CD4-positive, alpha-beta T cell treated with Interleukin-4 for 4 hours (primary cell): Measurements from ENCODE around the gene KRTAP10-5.
"Not testable (repeated sequence)": the region's sequence is repeated elsewhere in the genome, so short reads cannot be mapped to it uniquely, and the experiment has no call there.

Experiments used
- DNase-seq: peaks from one replicate; pipeline ENCODE4 v3.0.0-alpha.2; 2020

KRTAP10-5 gene, protein sequence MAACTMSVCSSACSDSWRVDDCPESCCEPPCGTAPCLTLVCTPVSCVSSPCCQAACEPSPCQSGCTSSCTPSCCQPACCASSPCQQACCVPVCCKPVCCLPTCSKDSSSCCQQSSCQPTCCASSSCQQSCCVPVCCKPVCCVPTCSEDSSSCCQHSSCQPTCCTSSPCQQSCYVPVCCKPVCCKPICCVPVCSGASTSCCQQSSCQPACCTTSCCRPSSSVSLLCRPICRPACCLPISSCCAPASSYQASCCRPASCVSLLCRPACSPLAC

DNA sequence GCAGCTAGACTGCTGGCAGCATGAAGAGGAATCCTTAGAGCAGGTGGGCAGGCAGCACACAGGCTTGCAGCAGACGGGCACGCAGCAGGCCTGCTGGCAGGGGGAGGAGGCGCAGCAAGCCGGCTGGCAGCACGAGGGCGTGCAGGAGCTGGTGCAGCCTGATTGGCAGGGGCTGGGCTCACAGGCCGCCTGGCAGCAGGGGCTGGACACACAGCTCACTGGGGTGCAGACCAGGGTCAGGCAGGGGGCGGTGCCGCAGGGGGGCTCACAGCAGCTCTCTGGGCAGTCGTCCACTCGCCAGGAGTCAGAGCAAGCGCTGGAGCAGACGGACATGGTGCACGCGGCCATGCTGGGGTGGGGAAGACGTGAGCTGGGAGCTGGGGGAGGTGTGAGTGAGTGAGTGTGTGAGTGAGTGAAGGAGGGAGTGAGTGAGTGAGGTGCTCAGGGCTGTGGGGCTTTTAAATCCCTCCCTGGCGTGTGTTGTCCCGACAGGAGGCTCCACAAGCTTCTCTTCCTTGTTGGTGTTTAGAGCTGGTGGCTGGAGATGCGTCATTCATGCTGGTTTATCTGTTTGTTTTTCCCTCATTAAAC lies at the start of gene KRTAP10-5:
TSS of gene KRTAP10-5 (minus strand) at position 374 of the 591 bp plus-strand sequence. CDS start at position 348, 26 bp downstream.
- DNase-seq = not testable (repeated sequence)

DNA sequence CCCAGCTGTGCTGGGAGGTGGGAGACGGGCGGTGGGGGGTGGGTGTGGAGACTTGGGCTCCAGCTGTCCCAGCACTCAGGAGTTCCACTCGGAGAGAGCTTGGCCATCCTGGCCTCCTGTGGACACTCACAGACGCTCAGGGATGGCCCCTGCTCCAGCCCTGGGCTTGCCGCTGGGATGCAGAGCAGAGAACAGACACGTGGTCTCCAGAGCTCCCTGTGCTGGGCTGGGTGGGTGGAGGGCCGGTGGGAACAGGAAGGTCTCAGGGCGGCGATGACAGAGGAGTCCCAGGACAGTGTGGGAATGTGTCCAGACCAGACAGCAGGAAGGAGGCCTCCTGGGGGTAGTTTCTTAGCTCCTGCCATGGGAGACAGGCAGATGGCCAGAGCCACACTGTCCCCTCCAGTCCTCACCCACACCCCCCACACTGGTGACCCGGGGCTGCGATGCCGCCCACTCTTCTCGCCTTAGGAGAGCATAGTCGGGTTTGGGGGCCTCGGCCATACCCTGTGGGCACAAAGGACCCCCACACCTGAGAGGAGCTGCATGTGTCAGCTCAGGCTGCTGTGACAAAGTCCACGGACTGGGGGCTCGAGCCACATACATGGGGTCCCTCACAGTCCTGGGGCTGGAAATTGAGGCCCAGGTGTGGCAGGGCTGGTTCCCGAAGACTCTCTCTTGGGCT lies 48.4 kb upstream of the KRTAP10-5 start:
- no peak for DNase-seq

DNA sequence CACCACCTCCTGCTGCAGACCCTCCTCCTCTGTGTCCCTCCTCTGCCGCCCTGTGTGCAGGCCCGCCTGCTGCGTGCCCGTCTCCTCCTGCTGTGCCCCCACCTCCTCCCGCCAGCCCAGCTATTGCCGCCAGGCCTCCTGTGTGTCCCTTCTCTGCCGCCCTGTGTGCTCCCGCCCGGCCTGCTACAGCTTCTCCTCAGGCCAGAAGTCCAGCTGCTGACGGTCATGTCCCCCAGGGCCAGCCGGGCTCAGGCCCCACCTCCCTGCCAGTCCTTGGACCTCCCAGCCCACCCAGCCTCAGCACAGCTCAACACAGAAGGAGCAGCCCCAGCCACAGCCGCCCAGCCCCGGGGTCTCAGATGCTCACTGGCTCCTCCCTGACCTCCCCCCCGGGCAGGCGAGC lies 47.4 kb upstream of the KRTAP10-5 start:
- DNase-seq = not testable (repeated sequence)

DNA sequence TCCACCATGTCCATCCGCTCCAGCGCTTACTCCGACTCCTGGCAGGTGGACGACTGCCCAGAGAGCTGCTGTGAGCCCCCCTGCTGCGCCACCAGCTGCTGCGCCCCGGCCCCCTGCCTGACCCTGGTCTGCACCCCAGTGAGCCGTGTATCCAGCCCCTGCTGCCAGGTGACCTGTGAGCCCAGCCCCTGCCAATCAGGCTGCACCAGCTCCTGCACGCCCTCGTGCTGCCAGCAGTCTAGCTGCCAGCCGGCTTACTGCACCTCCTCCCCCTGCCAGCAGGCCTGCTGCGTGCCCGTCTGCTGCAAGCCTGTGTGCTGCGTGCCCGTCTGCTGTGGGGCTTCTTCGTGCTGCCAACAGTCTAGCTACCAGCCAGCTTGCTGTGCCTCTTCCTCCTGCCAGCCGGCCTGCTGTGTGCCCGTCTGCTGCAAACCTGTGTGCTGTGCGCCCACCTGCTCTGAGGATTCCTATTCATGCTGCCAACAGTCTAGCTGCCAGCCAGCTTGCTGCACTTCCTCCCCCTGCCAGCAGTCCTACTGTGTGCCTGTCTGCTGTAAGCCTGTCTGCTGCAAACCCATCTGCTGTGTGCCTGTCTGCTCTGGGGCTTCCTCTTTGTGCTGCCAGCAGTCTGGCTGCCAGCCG lies 46.9 kb upstream of the KRTAP10-5 start:
- not testable (repeated sequence) for DNase-seq

DNA sequence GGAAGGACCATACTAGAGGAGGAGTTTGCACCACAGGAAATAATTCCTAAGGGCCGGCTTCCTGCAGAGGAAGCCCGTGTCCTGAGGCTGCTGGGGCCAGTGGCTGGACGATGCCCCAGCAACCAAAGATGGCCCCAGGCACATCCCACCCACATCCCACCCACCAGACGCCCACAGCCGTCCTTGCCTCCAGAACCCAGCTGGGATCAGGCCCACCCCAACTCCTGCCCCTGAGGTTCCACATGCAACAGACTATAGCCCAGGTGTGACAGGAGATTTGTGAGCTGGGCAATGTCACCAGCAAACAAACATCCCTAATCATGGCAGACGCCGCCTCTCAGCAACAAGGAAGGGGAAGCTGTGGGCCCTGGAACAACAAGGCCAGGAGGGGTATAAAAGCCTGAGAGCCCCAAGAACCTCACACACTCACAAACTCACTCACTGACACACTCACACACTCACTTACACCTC lies 46.3 kb upstream of the KRTAP10-5 start, which contains the start of gene KRTAP10-9:
TSS of gene KRTAP10-9 (plus strand) at position 421 of the 471 bp plus-strand sequence. CDS start 79 bp downstream, outside the sequence.
- no peak for DNase-seq

DNA sequence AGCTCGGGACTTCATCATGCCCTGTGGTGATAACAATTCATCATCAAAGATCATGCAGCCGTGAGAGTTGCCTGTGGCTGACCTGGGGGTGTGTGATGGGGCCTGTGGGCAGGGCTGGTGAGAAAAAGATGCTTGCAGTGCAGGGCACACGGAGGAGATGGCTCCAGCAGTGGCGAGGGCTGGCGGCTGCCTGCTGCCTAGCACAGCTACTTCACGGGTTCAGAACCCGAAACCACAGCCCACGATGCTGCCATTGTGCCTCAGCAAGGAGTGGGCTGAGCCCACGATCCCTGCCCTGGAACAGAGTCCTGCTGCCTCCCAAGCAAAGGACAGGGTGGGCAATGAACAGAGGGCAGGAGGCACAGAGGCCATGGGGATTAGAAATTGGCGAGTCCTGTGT lies 45.9 kb upstream of the KRTAP10-5 start:
- peak; percentile 30 for DNase-seq

DNA sequence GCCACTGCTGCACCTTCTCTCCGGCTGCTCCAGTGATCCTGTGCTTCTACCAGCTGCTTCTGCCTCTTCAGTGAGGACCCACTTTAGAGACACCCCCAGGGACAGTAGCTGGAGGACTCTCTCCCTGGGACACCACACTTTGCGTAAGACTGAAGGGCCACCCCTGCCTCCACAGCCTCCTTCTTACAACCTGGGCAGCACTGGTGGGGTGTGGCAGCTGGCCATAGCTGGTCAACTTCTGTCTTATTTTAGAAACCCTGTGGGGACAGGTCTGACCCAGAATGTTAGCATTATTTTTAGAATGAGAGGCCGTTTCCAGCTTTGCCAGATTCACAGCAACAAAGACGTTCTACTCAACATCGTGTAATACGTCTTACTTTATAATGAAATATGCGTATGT lies 45.4 kb upstream of the KRTAP10-5 start:
- DNase-seq = no peak

DNA sequence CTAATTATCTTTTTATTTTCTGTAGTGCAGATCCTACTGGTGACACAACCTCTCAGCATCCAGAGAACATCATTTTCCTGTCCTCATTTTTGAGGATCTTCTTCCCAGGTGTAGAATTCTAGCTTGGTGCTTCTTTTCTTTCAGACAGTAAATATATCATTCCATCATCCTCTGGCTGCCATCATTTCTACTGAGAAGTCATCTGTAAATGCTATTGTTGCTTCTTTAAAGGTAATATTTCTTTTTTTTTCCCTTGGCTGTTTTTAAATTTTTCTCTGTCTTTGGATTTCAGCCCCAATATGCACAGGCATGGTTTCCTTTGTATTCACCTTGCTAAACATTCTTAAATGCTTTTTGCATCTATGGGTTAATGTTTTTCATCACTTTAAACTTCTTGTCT lies 43.2 kb upstream of the KRTAP10-5 start:
- no peak for DNase-seq

DNA sequence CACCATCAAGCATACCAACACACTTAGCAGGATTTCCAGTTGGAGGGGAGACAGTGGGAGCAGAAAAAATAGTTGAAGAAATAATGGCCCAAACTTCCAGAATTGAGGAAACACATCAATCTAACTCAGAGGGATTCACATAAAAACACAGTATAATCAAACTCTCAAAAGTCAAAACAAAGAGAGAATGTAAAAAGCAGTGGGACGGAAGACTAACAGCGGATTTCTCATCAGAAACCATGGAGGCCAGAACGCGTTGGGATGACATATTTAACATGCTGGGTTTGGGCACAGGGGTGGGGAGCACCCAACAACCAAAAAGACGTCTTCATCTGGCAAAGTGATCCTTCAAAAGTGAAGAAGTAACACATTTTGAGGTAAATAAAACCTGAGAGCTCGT lies 39.5 kb upstream of the KRTAP10-5 start:
- DNase-seq = no peak

DNA sequence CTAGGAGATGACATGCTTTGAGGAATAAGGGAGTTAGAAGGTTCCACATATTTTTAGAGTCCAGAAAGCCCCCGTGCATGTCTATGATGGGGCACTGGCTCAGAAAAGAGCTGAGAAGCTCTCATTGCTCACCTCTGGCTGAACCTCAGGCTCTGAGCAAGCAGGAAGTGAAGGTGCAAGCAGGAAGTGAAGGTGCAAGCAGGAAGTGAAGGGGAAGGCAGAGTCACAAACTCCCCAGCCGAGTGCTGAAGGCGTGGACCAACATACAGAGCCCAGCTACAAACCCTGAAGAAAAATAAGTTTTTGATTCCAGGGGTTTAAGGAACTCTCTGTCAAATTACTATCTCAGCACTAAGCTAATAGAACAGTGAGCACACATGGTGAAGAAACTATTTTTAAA lies 38.5 kb upstream of the KRTAP10-5 start:
- DNase-seq = peak; percentile 78

DNA sequence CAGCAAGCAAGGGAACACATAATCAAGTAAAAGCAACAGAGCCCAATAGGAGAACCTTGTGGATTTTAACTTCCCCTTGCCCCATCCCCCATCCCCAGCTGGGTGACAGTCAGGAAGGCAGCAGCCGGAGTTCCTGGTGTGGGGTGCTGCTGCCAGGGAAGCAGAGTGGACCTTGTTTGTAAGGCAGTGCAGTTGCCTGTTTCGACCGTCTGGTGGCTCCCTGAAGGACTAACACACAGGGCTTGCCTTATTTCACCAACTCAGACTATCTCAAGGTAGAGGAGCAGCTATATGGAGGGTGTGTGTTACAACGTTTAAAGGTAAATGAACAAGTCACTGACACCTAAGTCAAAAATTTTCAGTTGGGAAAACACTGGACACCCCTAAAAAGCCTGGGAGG lies 38.1 kb upstream of the KRTAP10-5 start:
- no peak for DNase-seq

DNA sequence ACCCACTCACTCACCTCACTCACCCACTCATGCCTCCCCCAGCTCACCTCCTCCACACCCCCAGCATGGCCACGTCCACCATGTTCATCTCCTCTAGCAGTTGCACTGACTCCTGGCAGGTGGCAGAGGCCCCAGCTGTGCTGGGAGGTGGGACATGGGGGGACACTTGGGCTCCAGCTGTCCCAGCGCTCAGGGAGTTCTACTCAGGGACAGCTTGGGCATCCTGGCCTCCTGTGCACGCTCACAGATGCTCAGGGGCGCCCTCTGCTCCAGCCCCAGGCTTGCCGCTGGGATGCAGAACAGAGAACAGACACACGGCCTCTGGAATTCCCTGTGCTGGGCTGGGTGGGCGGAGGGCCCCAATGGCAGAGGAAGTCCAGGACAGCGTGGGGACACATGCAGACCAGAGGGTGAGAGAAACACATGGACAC lies 36.7 kb upstream of the KRTAP10-5 start:
- DNase-seq = no peak

DNA sequence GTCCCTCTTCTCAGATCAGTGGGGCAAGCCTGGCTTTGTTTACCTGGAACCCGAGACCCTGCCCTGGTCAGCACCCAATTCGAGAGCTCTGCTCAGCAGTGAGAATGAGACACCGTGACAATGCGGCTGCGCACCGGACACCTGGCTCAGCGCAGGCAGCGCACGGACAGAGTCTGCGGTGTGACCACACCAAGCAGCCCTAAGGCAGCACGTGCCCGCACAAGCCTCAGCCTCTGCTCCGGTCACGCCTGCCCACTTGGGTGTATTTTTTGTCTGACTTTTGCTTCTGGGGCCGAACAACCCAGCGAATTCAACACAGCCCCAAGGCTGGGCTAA lies 36.2 kb upstream of the KRTAP10-5 start:
- DNase-seq = no peak

DNA sequence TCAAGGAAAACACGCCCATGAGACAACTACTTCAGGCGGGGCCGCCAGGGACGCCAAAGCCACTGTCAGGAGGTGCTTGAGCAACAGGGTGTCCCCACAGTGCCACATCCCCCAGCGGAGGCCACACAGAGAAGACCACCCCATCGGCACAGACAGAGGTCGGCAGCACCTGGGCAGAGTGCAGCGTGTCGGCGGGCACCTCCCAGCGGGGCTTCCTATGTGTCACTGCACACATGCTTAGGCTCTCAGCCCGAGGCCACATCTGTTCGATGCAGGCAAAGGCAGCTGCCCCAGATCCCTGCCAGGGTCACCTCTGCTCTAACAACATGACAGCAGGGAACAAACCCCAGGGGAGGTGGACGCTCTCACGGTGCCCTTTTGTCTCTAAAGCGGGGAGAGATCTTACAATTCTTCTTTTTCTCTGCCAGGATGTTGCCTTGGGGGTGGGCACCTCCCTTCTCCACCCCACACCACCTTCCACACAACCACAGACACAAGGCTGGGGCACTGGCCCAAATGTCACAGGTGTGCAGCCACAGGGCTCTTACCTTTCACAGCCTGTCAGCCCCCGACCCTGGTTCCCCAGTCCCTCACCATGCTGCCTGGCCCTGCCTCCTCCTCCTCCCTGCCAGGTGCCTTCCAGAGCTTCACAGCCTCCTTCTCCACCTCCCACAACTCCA lies 35.6 kb upstream of the KRTAP10-5 start:
- DNase-seq = no peak

DNA sequence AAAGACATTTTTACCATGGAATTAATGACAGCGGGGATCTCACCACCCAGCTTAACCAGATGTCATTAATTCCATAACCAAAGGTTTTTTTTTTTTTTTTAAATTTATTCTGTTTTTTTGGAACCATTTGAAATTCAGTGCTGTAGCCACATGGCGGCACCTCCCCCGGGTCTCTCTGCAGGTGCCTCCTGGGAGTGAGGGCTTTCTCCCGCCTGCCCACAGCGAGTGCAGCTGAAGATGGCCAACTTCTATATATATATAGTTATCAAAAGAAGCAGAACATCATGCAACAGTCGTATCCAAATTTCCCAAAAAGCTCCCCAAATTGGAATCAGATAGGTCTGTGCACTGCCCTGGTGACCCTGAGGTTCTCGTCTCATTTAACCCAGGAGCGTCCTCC lies 35.1 kb upstream of the KRTAP10-5 start:
- no peak for DNase-seq

DNA sequence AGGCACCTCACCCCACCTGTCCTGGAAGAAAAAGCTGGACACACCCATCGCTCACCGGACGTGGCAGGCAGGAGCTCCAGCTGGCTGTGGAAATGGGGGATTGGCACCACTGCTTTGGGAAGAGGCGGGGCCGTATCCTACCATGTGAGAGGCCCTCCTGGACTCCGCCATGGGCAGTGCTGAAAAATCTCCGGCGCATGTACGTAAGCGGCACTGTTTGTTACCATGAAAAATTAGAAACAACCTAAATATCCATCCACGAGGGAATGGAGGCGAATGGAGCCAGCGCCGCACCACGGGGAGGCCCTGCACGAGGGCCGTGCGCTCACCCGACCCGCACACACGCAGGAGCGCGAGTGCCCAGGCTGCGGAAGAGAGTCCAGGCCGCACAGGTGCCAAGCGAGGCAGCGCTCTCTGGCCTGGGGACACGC lies 34.6 kb upstream of the KRTAP10-5 start:
- no peak for DNase-seq

DNA sequence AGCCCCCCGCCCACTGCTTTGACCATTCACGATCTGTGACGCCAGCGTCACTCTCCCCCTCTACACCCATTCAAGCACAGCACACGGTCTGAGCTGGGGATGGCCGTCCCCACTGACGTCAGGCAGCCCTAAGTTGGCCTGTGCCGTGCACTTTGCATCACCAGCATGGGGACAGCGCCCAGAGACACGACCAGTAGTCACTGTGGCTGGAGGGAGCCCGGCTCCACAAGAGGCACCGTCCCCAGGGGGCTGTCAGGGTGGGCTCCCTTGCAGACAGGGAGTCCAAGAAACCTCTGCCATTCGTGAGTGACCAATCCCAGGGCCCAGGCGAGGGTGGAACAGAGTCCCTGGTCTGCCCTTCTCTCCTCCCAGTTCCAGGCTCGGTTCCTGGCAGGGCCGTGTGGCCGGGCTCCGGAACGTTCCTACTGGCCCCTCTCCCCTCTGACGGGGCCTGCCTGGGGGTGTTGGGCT lies 33.8 kb upstream of the KRTAP10-5 start:
- no peak for DNase-seq

DNA sequence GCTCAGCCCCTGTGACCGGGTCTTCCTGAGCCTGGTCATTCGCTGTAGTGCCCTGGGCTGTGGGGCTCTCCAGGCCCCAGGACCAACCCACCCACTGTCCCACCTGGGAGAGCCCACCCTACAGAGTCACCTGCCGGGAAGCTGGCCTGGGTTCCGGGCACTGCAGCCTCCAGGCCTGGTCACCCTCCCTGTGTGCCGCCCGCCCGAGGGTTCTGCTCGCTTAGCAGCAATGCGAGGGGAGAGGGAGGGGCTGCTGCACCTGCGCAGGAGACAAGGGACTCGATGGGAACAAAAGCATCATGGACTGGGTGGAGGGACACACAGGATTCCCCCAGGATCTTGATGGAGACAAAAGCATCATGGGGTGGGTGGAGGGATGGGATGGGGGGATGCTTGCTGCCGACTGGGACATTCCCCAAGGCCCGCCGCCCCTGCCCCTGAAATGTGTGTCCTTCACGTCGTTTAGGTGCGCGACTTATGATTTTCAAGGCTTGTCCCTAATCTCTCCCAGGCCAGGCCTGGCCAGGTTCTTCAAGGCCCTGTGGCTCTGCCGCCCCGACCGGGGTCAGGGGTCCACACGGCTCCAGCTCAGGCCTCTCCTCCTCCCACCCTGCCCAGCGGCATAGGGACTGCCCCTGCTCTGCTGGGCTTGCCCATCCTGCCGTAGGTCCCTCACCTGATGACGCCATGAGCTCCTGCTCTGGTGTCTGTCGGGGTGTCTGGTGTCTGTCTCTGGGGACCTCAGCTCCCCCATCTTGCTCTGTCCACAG lies 33.2 kb upstream of the KRTAP10-5 start:
- no peak for DNase-seq

DNA sequence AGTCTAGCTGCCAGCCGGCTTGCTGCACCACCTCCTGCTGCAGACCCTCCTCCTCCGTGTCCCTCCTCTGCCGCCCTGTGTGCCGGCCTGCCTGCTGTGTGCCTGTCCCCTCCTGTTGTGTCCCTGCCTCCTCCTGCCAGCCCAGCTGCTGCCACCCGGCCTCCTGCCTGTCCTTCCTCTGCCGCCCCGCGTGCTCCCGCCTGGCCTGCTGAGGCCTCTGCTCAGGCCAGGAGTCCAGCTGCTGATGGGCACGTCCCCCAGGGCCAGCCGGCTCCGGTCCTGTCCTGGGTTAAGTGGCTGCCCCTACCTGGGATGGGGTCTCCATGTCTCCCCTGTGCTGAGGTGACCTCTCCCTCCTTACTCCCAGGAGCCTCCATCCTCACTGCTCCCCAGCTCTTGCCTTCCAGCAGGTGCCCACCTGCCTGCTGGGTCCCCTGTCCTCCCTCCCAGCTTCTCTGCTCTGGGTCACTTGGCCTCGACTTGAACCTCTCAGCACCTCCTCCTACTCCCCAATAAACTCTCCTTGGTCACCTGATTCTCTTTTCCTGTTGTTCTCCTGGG lies 32.3 kb upstream of the KRTAP10-5 start:
- DNase-seq = no peak

DNA sequence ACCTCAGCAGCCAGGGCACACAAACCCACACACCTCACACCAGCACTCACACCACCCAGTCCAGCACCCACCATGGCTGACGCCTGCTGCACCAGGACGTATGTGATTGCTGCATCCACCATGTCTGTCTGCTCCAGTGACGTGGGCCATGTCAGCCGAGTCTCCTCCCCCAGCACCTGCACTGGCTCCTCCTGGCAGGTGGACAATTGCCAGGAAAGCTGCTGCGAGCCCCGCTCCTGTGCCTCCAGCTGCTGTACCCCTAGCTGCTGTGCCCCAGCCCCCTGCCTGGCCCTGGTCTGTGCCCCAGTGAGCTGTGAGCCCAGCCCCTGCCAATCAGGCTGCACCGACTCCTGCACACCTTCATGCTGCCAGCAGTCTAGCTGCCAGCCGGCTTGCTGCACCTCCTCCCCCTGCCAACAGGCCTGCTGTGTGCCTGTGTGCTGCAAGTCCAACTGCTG lies 31.7 kb upstream of the KRTAP10-5 start, which contains the start of gene KRTAP10-8:
TSS of gene KRTAP10-8 (plus strand) at position 51 of the 458 bp plus-strand sequence. CDS start at position 73, 22 bp downstream.
- DNase-seq = no peak

DNA sequence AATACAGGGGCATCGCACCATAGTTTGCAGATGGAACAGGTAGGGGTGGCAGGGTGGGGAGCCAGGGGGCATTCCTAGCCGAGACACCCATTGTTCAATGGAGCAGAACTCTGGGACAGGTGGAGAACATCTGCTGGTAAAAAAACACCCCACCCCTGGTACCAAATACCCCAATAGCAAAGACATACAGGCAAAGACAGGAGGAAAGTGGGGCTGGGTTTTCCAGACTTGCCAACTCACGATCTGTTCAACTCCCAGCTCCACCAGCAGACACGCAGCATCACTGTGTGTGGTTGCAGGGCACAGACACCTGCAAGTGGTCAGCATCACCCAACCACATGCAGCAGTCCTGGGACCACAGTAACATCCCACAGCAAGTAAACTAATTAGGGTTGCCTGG lies 31.1 kb upstream of the KRTAP10-5 start:
- DNase-seq = no peak
